Smooth muscle cell (in vitro differentiated cells): ENCODE data around the gene CADPS2. TPM values are rescaled to one million over a fixed set of nuclear protein-coding genes. Genes with fewer than 3 reads are reported as not detected.

Source experiments
- DNase-seq: peaks from one replicate; lab custom pipeline; 2025; ENCODE audit not compliant: unreplicated experiment; lab: John Stamatoyannopoulos, UW
- H2AFZ ChIP-seq: fragments of 200-600 bp; sonication (generic); 2 replicates; pipeline ENCODE4 v1.6.0; 2016; ENCODE audit warnings: antibody characterized with exemption, low read depth, mild to moderate bottlenecking
- H3F3A ChIP-seq: fragments of 200-600 bp; sonication (generic); 2 replicates; pipeline ENCODE4 v1.6.0; 2017; ENCODE audit warnings: antibody characterized with exemption, low read depth
- H3K27ac ChIP-seq: fragments of 200-600 bp; sonication (generic); 2 replicates; pipeline ENCODE4 v1.5.1; 2016; ENCODE audit warnings: low read depth, mild to moderate bottlenecking
- H3K27me3 ChIP-seq: fragments of 200-600 bp; sonication (generic); 2 replicates; pipeline ENCODE4 v1.6.1; 2016; ENCODE audit warnings: low read depth, mild to moderate bottlenecking
- H3K36me3 ChIP-seq: fragments of 200-600 bp; sonication (generic); 2 replicates; pipeline ENCODE4 v1.5.1; 2016; ENCODE audit warnings: low read depth
- H3K4me1 ChIP-seq: fragments of 200-600 bp; sonication (generic); 2 replicates; pipeline ENCODE4 v1.5.1; 2016; ENCODE audit warnings: low read depth
- H3K4me2 ChIP-seq: fragments of 200-600 bp; sonication (generic); 2 replicates; pipeline ENCODE4 v1.6.0; 2016; ENCODE audit warnings: mild to moderate bottlenecking
- H3K4me3 ChIP-seq: fragments of 200-600 bp; sonication (generic); 2 replicates; pipeline ENCODE4 v1.5.1; 2016; ENCODE audit warnings: mild to moderate bottlenecking
- H3K79me2 ChIP-seq: fragments of 200-600 bp; sonication (generic); 2 replicates; pipeline ENCODE4 v1.6.0; 2016; ENCODE audit warnings: low read depth, mild to moderate bottlenecking
- H3K9ac ChIP-seq: fragments of 200-600 bp; sonication (generic); 2 replicates; pipeline ENCODE4 v1.6.0; 2016; ENCODE audit warnings: low read depth
- H3K9me3 ChIP-seq: fragments of 200-600 bp; sonication (generic); replicated peaks from 2 replicates; pipeline ENCODE4 v1.5.1; 2016; ENCODE audit warnings: low read depth
- H4K20me1 ChIP-seq: fragments of 200-600 bp; sonication (generic); 2 replicates; pipeline ENCODE4 v1.6.0; 2016; ENCODE audit warnings: low read depth
- CTCF ChIP-seq: fragments of 200-600 bp; sonication (generic); IDR thresholded peaks from 2 replicates; pipeline ENCODE4 v1.5.1; 2017; ENCODE audit warnings: borderline replicate concordance, mild to moderate bottlenecking, antibody characterized with exemption; ENCODE audit not compliant: insufficient read depth, poor library complexity, severe bottlenecking
- WGBS: methylation state at CpG from one replicate; pipeline ENCODE4 v1.1.7; 2016; ENCODE audit warnings: low lambda C conversion rate; 5-methylcytosine and 5-hydroxymethylcytosine counted together
- polyA plus RNA-seq: library from polyadenylated mRNA; unstranded; fragments of >200 nt; fragmentation: Nextera tagmentation; extraction: Ambion mirVana; gene quantifications from 2 replicates; pipeline ENCODE4 v1.2.1, GENCODE V29; 2016
- total RNA-seq: library from RNA; depleted of rRNA; stranded (reverse); fragments of >200 nt; gene quantifications from 2 replicates; pipeline ENCODE4 v1.2.3, GENCODE V29; 2014

Gene CADPS2
- total and polyA plus RNA-seq, 2 experiments from 2014 or later = 8.5 to 15.6 TPM

GRCh38 chr7:122433765-122434164, 452.5 kb downstream of the CADPS2 start:
- 76% methylated on average over 2 of the region's 2 CpGs for WGBS
- TF ChIP-seq CTCF = no peak

GRCh38 chr7:122430710-122431109, 455.6 kb downstream of the CADPS2 start:
- no peak overlapping the region for H3K27ac ChIP-seq
- H3K4me2 ChIP-seq = no peak overlapping the region
- H3K79me2 ChIP-seq = no peaks in the 10 kb centered on the region
- H2AFZ ChIP-seq = no peak overlapping the region
- no peaks in the 10 kb centered on the region for H3K9me3 ChIP-seq
- H3F3A ChIP-seq = no peaks in the 10 kb centered on the region
- DNase-seq = no peak
- no peak overlapping the region for H3K9ac ChIP-seq
- H3K36me3 ChIP-seq = no peaks in the 10 kb centered on the region
- peaks cover 27% of the 10 kb centered on the region for H3K4me1 ChIP-seq
- WGBS = 68% methylated on average over 1 of the region's 1 CpG
- TF ChIP-seq CTCF = no peak
- no peak overlapping the region for H3K4me3 ChIP-seq
- no peaks in the 10 kb centered on the region for H4K20me1 ChIP-seq
- H3K27me3 ChIP-seq = no peaks in the 10 kb centered on the region

More at GRCh38 chr7:122433765-122434164, 452.5 kb downstream of the CADPS2 start:
- Histone ChIP-seq H3K4me3 (no peak overlapping the region), H3K4me1 (peaks cover 53% of the 10 kb centered on the region), H3K9me3 (no peaks in the 10 kb centered on the region), H4K20me1 (no peaks in the 10 kb centered on the region), H3F3A (no peaks in the 10 kb centered on the region), H3K36me3 (no peaks in the 10 kb centered on the region), H3K9ac (no peak overlapping the region), H3K79me2 (no peaks in the 10 kb centered on the region), H3K4me2 (no peak overlapping the region), H3K27me3 (no peaks in the 10 kb centered on the region), H2AFZ (no peak overlapping the region), H3K27ac (no peak overlapping the region)
- no peak for DNase-seq

GRCh38 chr7:122429926-122430325, 456.3 kb downstream of the CADPS2 start:
- no peaks in the 10 kb centered on the region for H3K9me3 ChIP-seq
- no peaks in the 10 kb centered on the region for H3K27me3 ChIP-seq
- H3K9ac ChIP-seq = no peak overlapping the region
- H2AFZ ChIP-seq = no peak overlapping the region
- no peaks in the 10 kb centered on the region for H3F3A ChIP-seq
- WGBS = 93% methylated on average over 2 of the region's 2 CpGs
- no peaks in the 10 kb centered on the region for H3K36me3 ChIP-seq
- no peak overlapping the region for H3K4me2 ChIP-seq
- H3K27ac ChIP-seq = no peak overlapping the region
- H3K4me1 ChIP-seq = peaks cover 24% of the 10 kb centered on the region
- no peaks in the 10 kb centered on the region for H3K79me2 ChIP-seq
- DNase-seq = no peak
- H4K20me1 ChIP-seq = no peaks in the 10 kb centered on the region
- TF ChIP-seq CTCF = no peak
- H3K4me3 ChIP-seq = no peak overlapping the region

- Histone ChIP-seq H3K27ac (no peak overlapping the region), H3K27me3 (no peaks in the 10 kb centered on the region), H3K9ac (no peak overlapping the region), H4K20me1 (no peaks in the 10 kb centered on the region), H3K36me3 (no peaks in the 10 kb centered on the region), H3K9me3 (no peaks in the 10 kb centered on the region), H2AFZ (no peak overlapping the region), H3K4me3 (no peak overlapping the region), H3K4me2 (no peak overlapping the region), H3F3A (no peaks in the 10 kb centered on the region), H3K4me1 (peaks cover 13% of the 10 kb centered on the region), H3K79me2 (no peaks in the 10 kb centered on the region)
- TF ChIP-seq CTCF = no peak
- DNase-seq = no peak
- WGBS = 95% methylated on average over 1 of the region's 1 CpG
These were observed 460.5 kb downstream of the CADPS2 start for GRCh38 chr7:122425731-122426130.
